A549 treated with CORT108297 at 1 μM for 4 hours (cell line): ENCODE results near the gene LCN12. TPM values are rescaled to one million over a fixed set of nuclear protein-coding genes. Genes with fewer than 3 reads are reported as not detected.

Experiments used
- total RNA-seq: library from RNA; stranded (reverse); fragments of 200-300 nt; extraction: Qiagen RNA extraction; gene quantifications from 5 replicates; pipeline ENCODE4 v1.2.3, GENCODE V29; 2022

Gene LCN12, protein sequence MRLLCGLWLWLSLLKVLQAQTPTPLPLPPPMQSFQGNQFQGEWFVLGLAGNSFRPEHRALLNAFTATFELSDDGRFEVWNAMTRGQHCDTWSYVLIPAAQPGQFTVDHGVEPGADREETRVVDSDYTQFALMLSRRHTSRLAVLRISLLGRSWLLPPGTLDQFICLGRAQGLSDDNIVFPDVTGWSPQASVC
- total RNA-seq, result 0.48 to 1.5 TPM (median 1.5 TPM) in 5 replicates

DNA sequence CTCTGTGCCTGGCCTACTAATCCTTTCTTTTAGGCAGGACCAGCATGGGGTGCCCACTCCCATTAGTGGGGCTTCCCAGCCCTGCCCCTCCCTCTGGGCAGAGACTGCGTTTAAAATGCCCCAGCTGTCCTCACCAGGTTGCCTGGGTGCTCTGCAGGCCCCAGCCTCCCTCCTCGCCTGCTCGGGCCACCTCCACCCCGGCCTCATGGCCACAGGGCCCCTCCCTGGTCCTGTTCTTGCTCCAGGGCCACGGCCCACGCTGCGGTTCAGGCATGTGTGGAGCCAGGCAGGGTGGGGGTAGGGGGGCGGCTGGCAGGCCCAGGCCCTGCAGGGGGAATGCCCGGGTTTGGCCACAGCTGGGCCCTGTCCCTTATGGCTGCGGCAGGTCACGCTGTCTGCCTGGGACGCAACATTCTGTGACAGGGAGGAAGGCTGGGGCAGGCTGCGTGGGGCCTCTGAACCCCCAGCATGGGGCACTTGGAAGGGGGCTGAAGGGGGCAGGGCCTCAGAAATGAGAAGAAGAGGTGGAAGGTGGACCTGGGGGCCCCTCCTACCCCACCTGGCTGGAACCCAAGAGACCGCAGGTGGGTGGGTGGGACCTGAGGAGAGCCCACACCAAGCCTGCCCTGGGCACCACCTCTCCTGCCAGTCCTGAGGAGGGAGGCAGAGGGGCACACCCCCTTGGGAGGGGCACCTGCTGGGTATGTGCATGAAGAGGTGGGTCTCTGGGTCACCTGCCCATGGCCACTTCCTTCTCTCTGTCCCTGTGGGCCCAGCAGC, at the start of gene LCN12:
Gene LCN12 (plus strand): TSS at position 733 of the 780 bp plus-strand sequence. CDS start 55 bp downstream, outside the sequence.

DNA sequence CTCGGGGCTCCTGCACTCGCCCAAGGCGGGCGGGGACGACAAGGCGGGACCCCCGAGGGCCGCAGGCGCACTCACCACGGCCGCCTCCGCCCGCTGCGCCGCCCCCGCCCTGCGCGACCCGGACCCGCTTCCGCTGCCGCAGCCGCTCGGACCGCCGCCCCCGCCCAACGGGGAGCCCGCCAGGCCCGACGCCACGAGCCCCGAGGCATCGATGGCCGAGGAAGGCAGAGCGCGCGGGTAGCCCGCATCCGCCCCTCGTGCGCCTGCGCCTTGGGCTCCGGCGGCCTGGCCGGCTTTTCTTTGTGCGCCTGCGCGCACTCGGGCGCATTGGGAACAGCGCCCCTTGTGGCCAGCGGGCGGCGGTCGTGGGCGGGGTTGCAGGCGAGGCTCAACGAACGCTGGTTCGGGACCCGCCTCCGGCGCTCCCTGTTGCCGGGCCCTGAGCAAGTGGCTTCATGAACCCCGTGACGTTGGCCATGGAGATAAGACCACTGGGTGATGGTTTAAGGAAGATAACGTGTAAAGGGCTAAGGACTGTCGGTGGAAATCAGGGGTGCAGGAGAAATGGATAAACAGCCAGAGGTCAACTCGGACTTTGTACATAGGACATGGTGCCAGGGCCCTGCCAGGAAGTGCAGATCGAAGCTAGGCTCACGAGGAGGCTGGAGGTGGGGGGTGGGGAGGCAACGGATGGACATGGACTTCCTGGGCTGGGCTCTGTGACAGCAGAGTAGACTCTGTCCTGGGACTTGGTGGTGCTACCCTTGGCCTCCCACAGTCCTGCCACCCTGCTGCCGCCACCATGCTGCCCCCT, 7.3 kb upstream of the LCN12 start, which contains the start of the genes C8G and FBXW5:
Gene C8G (plus strand): TSS at position 725 of the 814 bp plus-strand sequence. CDS start 78 bp downstream, at position 803.
Gene FBXW5 (minus strand): TSS at position 220 of the 814 bp plus-strand sequence. CDS start 655 bp downstream, outside the sequence.

DNA sequence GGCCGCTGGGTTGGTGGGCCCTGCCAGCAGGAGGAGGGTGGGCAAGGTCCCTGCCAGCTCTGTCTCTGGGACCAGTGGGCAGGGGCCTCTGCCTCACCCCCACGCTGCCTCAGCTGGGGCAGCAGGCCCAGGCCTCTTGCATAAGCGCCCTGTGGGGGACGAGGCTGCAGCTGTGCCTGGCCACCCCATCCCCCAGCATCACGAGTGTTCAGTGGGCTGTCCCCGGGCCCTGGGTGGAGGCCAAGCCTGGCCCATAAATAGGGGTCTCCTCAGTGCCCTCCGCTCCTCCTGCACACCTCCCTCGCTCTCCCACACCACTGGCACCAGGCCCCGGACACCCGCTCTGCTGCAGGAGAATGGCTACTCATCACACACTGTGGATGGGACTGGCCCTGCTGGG, 25.1 kb downstream of the LCN12 start, which contains the start of gene PTGDS:
Gene PTGDS (plus strand): TSS at position 282 of the 400 bp plus-strand sequence. CDS start 75 bp downstream, at position 357.

DNA sequence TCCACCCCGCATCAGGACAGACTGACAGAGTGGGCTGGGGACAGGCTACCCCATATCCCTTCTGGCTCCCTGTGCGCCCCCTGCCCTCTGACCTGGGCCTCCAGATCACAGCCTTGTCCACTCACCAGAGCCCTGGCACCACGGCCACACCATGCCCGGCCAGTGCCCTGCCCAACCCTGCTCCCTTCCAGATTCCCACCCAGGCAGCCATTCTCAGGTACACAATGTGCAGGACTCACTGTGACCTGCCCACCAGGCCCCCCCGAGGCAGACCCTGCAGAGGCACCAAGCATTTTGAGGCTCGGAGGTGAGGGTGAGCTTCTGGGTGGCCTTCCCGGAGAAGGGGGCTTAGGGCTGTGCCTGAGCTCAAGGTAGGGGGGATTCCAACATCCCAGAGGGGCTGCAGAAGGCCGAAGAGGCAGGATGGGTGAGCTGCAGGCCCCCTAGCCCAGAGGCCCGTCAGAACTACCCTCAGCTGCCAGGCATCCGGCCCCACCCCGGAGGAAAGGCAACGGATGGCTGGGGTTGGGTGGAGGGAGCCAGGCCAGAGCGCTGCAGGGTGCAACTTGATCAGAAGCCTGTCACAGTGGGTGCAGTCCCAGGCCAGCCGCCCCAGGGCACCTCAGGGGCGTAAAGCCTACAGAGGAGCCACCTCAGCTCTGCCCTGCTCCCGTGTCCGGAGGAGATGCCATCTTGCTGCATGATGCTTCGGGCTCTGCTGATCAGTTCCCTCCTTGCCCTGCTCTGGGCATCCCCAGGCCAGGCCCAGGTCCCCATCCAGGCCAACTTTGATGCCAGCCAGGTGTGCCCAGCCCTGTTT, 30.4 kb downstream of the LCN12 start, which contains the start of gene LCNL1:
Gene LCNL1 (plus strand): TSS at position 762 of the 820 bp plus-strand sequence. CDS start 594 bp downstream, outside the sequence.

DNA sequence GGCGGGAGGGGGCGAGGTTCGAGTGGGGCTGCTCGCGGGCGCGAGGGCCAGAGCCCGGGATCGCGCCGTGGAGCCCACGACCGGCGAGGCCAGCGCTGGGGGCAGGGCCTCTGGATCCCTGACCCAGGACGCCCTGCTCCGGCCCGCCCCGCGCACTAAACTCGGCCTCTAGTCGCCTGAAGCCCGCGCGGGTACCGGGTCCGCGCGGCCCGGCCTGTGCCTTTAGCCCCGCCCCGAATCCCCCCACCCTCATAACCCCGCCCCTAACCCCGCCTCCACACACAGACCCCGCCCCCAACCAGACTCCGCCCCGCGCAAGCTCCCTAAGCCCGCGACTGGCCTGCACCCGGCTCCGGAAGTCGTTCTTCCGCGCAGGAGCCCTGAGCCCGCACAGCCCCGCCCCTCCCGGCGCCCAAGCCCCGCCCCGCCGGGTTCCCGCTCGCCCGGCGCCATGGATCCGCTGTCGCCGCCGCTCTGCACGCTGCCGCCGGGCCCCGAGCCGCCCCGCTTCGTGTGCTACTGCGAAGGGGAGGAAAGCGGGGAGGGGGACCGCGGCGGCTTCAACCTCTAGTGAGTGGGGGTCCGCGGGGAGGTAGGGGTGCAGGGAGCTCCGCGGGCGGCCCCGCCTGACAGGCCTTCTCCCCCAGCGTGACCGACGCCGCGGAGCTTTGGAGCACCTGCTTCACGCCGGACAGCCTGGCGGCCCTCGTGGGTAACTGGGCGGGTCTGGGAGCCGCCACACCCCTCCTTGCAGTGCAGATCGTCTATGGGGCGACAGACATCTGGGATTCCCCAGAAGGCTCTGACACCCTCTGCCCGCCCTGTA, 40.1 kb downstream of the LCN12 start, which contains the start of gene PAXX:
Gene PAXX (plus strand): TSS at position 430 of the 826 bp plus-strand sequence. CDS start 22 bp downstream, at position 452.

DNA sequence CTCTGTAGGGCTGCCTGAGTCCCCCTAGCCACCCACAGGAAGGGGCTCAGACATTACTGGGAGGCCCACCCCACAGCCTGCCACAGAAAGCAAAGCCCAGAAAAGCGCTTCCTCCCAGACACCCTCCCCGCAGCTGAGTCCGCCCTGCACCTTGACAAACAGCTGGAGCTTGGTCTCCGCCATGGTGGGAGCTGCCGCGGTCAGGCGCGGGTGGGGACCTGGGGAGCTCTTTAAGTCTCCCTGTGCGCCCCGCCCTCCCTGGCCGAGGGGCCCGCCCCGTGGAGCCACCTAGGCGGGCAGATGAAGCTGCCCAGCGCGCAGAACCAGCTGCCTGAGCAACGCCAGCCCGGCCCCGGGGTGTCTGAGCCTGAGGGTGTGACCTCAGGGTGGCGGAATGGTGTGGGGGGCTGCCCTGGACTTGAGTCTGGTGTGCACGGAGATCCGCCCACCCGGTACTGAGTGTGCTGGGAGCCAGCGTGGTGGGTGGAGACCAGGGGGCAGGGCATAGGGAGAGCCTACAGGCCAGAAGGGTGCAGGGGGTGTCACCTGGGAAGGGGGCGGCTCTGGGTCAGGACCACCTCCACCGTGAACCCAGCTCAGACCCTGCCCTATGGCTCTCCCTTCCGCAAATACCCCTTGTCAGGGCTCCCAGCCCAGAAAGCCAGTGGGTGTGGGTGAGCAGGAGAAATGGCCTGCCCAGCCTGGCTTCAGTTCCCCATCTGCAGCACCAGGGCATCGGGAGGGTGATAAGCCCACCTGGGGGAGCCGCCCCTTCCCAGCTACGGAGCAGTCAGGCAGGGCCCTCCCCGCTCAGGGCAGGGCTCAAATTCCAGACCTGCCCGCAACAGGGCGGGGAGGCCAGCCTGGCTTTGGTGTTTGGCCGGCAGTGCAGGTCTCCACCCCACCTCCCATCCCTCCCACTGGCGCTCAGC, 44.6 kb downstream of the LCN12 start, which contains the start of gene CLIC3:
Gene CLIC3 (minus strand): TSS at position 208 of the 932 bp plus-strand sequence. CDS start 25 bp downstream, at position 183.

Other genes starting within 250 kb of the LCN12 start
- 6.8 to 10.9 TPM (median 10.1 TPM) in 5 replicates for gene DIPK1B, start 239.7 kb upstream of the LCN12 start, total RNA-seq
- not detected in 5 replicates for gene LCN10, start 209.3 kb upstream of the LCN12 start, total RNA-seq
- not detected in 5 replicates for gene LCN6, start 203.7 kb upstream of the LCN12 start, total RNA-seq
- not detected in 5 replicates for gene LCN8, start 194.0 kb upstream of the LCN12 start, total RNA-seq
- 0.02 TPM in 1 of 5 replicates, not detected in the others for gene LCN15, start 187.8 kb upstream of the LCN12 start, total RNA-seq
- 61.4 to 77.3 TPM (median 75.3 TPM) in 5 replicates for gene TMEM141, start 160.9 kb upstream of the LCN12 start, total RNA-seq
- 0.13 to 0.36 TPM (median 0.27 TPM) in 5 replicates for gene CCDC183, start 155.9 kb upstream of the LCN12 start, total RNA-seq
- gene RABL6, start 144.3 kb upstream of the LCN12 start, total RNA-seq, result 59.9 to 89.6 TPM (median 80.8 TPM) in 5 replicates
- 3.3 to 4.7 TPM (median 4.6 TPM) in 5 replicates for gene AJM1, start 109.8 kb upstream of the LCN12 start, total RNA-seq
- 284 to 346 TPM (median 322 TPM) in 5 replicates for gene PHPT1, start 102.9 kb upstream of the LCN12 start, total RNA-seq
- gene MAMDC4, start 99.9 kb upstream of the LCN12 start, total RNA-seq, result 1.7 to 6.8 TPM (median 5.1 TPM) in 5 replicates
- gene EDF1, start 86.0 kb upstream of the LCN12 start, total RNA-seq, result 433 to 512 TPM (median 473 TPM) in 5 replicates
- gene TRAF2, start 65.8 kb upstream of the LCN12 start, total RNA-seq, result 47.5 to 74.7 TPM (median 64.9 TPM) in 5 replicates
- 61.5 to 109 TPM (median 104 TPM) in 5 replicates for gene FBXW5, start 7.5 kb upstream of the LCN12 start, total RNA-seq
- 0.88 to 2.3 TPM (median 1.3 TPM) in 5 replicates for gene C8G, start 7.0 kb upstream of the LCN12 start, total RNA-seq
- 0.16 to 0.81 TPM (median 0.57 TPM) in 5 replicates for gene PTGDS, start 25.2 kb downstream of the LCN12 start, total RNA-seq
- 0.03 to 0.06 TPM (median 0.05 TPM) in 4 of 5 replicates, not detected in the other for gene LCNL1, start 30.7 kb downstream of the LCN12 start, total RNA-seq
- 49.7 to 88.2 TPM (median 76.5 TPM) in 5 replicates for gene PAXX, start 40.1 kb downstream of the LCN12 start, total RNA-seq
- gene CLIC3, start 44.3 kb downstream of the LCN12 start, total RNA-seq, result 2.7 to 4.5 TPM (median 3.8 TPM) in 5 replicates
- 20.4 to 30.4 TPM (median 27.8 TPM) in 5 replicates for gene ABCA2, start 76.0 kb downstream of the LCN12 start, total RNA-seq
- 0.08 to 0.09 TPM in 2 of 5 replicates, not detected in the others for gene FUT7, start 79.8 kb downstream of the LCN12 start, total RNA-seq
- gene NPDC1, start 93.9 kb downstream of the LCN12 start, total RNA-seq, result 41.2 to 91.4 TPM (median 89.1 TPM) in 5 replicates
- 0.63 to 1.4 TPM (median 0.95 TPM) in 5 replicates for gene ENTPD2, start 101.8 kb downstream of the LCN12 start, total RNA-seq
- 15.2 to 28.2 TPM (median 25.3 TPM) in 5 replicates for gene SAPCD2, start 118.3 kb downstream of the LCN12 start, total RNA-seq
- gene UAP1L1, start 125.2 kb downstream of the LCN12 start, total RNA-seq, result 9.5 to 17.0 TPM (median 12.6 TPM) in 5 replicates
- 42.2 to 55.4 TPM (median 51.2 TPM) in 5 replicates for gene MAN1B1, start 134.7 kb downstream of the LCN12 start, total RNA-seq
- gene DPP7, start 162.5 kb downstream of the LCN12 start, total RNA-seq, result 72.4 to 138 TPM (median 129 TPM) in 5 replicates
- 0.22 to 0.94 TPM (median 0.34 TPM) in 5 replicates for gene GRIN1, start 186.9 kb downstream of the LCN12 start, total RNA-seq
- 0.61 to 2.2 TPM (median 1.4 TPM) in 5 replicates for gene LRRC26, start 217.8 kb downstream of the LCN12 start, total RNA-seq
- not detected in 5 replicates for gene TMEM210, start 219.8 kb downstream of the LCN12 start, total RNA-seq
- gene ANAPC2, start 236.3 kb downstream of the LCN12 start, total RNA-seq, result 24.9 to 40.7 TPM (median 36.9 TPM) in 5 replicates
- gene SSNA1, start 236.4 kb downstream of the LCN12 start, total RNA-seq, result 102 to 161 TPM (median 150 TPM) in 5 replicates
- gene TPRN, start 248.5 kb downstream of the LCN12 start, total RNA-seq, result 6.2 to 10.5 TPM (median 10.1 TPM) in 5 replicates